Endometrium (tissue), 2 donors: ENCODE measurements around the gene DLX4.

Experiments used
- FAIRE-seq: peaks from 2 replicates; lab custom pipeline; 2012; peaks lifted over from hg19 to GRCh38; lab: Jason Lieb, UNC
- donor health status: control.
- donor health status: control.

Gene DLX4

DNA sequence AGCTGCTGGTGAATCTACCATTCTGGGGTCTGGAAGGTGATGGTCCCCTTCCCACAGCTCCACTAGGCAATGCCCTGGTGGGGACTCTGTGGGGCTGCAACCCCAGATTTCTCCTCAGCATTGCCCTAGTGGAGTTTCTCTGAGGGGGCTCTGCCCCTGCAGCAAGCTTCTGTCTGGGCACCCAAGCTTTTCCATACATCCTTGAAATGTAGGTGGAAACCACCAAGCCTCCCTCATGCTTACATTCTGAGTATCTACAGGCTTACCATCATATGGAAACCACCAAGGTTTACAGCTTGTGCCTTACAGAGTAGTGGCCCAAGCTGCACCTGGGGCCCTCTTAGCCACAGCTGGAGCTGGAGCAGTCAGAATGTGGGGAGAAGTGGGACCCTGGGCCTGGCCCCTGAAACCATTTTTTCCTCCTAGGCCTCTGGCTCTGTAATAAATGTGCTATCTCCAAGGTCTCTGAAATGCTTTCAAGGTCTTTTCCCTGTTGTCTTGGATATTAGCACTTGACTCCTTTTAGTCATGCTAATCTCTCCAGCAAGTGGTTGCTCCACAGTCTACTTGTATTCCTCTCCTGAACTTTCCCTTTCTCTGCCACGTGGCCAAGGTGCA is 45.6 kb downstream of the DLX4 start:
- FAIRE-seq: no peak

DNA sequence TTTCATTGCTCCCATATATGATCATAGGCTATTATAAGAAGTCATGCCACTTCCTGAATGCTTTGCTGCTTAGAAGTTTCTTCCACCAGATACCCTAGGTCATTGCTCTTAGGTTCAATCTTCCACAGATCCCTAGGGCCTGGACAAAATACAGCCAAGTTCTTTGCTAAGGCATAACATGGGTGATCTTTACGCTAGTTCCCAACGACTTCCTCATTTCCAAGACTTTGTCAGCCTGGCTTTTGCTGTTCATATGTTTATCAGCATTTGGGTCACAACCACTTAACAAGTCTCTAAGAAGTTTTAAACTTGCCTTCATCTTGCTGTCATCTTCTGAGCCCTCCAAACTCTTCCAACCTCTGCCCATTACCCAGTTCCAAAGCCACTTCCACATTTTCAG is 46.2 kb downstream of the DLX4 start:
- no peak for FAIRE-seq

DNA sequence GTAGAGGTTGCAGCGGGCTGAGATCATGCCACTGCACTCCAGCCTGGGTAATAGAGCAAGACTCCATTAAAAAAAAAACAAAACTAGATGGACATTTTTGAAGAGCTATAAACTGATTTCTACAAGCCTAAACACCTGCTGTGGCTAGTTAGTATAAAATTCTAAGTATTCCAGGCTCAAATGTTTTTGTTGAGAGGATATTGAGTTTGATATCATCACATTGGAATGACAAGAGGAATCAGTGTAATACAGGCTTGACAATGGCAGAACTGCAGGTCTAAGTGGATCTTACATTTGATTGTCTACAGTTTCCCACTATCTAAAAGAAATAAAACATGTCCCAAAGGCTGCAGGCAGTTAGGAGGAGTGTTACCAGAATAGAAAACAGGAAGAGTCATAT is 49.9 kb downstream of the DLX4 start:
- no peak for FAIRE-seq

DNA sequence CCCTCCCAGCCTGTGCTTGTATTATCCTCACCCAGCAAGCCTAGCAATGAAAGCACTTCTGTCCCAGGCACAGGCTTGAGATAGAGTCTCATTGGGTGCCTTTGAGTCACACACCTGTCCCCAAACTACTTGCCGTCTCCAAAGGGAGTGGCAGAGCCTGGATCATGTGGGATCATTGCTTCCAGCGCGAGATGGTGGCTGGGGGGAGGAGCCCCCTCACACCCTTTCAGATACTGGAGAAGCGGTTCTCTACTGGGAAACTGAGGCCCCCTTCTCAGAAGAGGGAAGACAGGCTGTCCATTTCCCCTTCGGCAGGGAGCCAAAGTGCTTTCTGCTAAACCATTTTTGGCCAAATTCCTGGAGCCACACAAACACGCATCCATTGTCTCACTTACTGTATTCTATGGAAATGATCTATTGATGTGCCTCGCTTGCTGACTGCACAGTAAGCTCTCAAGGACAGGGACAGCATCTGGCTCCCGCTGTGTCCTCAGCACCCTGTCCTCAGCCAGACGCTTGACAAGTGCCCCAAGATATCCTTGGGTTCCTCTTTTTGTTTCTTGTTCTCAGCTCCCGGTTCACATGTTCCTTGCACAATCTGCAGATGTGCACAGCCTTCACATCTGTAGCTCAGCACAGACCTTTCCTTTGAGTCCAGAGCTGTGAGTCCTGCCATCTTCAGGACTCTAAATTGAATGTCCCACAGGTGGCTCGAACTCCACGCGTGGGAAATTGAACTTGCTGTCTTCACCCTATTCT is 52.0 kb downstream of the DLX4 start:
- no peak for FAIRE-seq

DNA sequence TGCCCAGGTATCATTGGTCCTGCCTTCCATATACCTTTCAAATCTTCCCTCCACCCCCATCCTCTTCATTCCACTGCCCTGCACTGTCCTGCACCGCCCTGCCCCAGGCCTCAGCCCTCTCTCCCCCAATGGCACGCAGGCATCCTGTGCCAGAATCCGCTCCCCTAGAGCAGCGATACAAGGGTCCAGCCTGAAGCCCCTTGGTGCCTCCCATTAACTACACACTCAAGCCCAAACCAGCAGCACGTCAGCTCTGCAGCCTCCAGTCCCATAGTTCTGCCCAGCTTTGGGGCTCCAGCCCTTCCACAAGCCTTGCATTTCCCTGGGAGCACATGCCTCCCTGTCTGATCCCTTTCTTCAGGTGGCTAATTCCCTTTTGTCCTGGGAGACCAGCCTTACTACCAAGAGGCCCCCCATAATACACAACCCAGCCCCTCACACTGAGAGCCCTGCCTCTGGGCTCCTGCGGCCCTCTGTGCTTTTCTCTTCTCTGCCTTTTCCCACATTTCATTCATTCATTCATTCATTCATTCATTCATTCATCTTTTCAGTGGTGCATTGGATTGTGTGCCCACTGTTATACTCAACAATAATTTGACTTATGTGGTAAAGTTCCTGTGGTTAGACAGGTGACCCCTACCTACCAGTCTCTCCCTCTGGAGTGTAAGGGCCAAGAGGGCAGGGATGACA is 52.8 kb downstream of the DLX4 start:
- no peak for FAIRE-seq

DNA sequence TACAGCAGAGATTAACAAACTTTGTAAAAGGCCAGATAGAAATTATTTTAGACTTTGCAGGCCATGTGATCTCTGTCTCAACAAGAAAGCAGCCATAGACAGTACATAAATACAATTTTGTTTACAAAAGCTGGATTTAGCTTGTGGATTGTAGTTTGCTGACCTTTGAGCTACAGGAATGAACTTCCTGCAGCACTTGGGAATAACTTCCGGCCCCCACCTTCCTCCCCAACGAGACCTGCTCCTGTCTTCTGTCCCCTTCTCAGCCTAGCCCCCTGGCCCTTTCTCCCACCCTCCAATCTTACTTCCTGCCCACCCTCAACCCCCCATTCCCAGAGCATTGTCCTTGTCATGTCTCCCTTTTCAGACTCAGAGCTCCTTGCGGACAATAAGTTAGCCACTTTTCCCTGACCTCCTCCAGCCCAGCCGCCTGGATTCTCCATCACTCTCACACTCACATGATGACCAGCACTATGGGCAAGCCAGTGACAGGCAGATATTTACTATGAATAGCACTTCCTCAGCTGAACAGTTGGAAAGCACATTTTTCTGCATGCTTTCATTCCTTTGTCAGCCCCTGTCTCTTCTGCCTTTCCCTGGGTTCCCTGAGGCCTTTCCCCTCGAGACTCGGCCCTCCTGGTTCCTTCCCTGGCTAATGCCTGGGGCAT is 53.6 kb downstream of the DLX4 start:
- FAIRE-seq: no peak

DNA sequence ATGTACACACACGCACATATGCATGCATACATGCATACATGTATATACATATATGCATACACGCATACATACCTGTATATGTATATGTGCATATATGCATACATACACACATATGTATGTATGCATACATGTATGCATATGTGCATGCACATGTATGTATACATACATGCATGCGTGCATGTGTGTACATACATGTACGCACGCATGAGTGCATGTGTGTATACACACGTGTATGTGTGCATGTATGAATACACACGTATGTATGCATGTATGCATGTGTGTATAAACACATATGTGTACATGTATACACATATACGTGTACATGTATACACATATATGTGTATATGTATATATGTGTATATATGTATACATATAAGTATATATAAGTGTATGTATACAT is 54.5 kb downstream of the DLX4 start:
- FAIRE-seq: no peak
